Peyer's patch (tissue), 4 donors: Measurements from ENCODE around the gene ZNF19. TPM values are rescaled to one million over a fixed set of nuclear protein-coding genes. Genes with fewer than 3 reads are reported as not detected.

ENCODE experiments used
- DNase-seq, 3 donors: peaks; one replicate each; pipeline ENCODE4 v3.0.0-alpha.2; 2017 to 2019
- H3K27ac ChIP-seq, 4 donors: fragments of 200-600 bp; sonication (generic); one replicate each; pipeline ENCODE4 v1.5.1; 2016 to 2019
- H3K27me3 ChIP-seq, 2 donors: fragments of 200-600 bp; sonication (generic); one replicate each; pipeline ENCODE4 v1.5.1; 2019
- H3K36me3 ChIP-seq, 3 donors: fragments of 200-600 bp; sonication (generic); one replicate each; pipeline ENCODE4 v1.5.1; 2016 to 2019
- H3K4me1 ChIP-seq, 4 donors: fragments of 200-600 bp; sonication (generic); one replicate each; pipeline ENCODE4 v1.5.1; 2016 to 2019
- H3K4me3 ChIP-seq, 4 donors: fragments of 200-600 bp; sonication (generic); 1 replicate in 3 of 4; 2 replicates in 1 of 4; pipeline ENCODE4 v1.5.1; 2016 to 2019; ENCODE audit warnings: mild to moderate bottlenecking in 1 of 4
- H3K9me3 ChIP-seq, 4 donors: fragments of 200-600 bp; sonication (generic); one replicate each; pipeline ENCODE4 v1.5.1; 2016 to 2019; ENCODE audit warnings: mild to moderate bottlenecking in 1 of 4
- POLR2A ChIP-seq, 2 donors: fragments of 450-650 bp; IDR thresholded peaks; one replicate each; pipeline ENCODE4 v1.5.1; 2017; ENCODE audit warnings: antibody characterized with exemption in 2 of 2, mild to moderate bottlenecking in 2 of 2, moderate library complexity in 2 of 2
- total RNA-seq, 4 donors: library from RNA; depleted of rRNA; stranded (reverse); fragments of >200 nt; gene quantifications; one replicate each; pipeline ENCODE4 v1.1.0, GENCODE V29; 2016
- TF ChIP-seq, protein P1 (sequence below), 6 experiments: fragments of 450-650 bp in 4 of 6; fragments of 200-600 bp in 2 of 6; sonication (generic) in 1 of 6; IDR thresholded peaks; one replicate each; pipeline ENCODE4 v1.5.1; 2017 to 2019; ENCODE audit warnings: antibody characterized with exemption in 6 of 6, mild to moderate bottlenecking in 3 of 6, moderate library complexity in 1 of 6

Gene ZNF19
- 10 to 100 TPM in 2 of 4 donors, 1 to 10 TPM in 2; 4.4 to 14.9 (median 10.1) TPM for total RNA-seq

DNA sequence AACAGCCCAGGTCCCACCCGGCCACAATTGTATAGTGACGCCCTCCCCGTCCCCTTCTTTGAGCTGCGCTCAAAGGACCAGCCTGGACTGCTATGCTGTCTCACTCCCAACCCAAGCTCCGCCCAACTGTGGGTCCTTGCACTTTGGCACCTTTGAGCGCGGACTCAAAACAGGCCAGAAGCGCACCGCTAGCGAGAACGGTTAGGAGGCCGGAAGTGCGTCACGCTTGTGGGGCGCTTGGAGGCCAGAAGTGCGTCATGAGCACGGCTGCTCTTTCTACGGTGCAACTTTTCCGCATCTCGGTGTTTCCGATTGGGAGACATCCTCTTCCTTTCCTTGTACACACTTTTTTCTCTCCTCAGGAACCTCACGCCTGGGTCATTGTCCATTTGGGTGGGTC is at the start of gene ZNF19:
Gene ZNF19, minus strand, starts transcription at position 203 of the 400 bp plus-strand sequence. CDS start 7,210 bp downstream, outside the sequence.
- Histone ChIP-seq H3K4me3 (no peak within 1 kb of the TSS), H3K9me3 (no peaks in the 10 kb centered on the region), H3K27me3 (no peaks in the 10 kb centered on the region), H3K36me3 (no peaks in the 10 kb centered on the region), H3K27ac (no peak within 1 kb of the TSS), H3K4me1 (no peaks in the 10 kb centered on the region)
- no peak for DNase-seq
- no peak for TF ChIP-seq POLR2A (IDR thresholded peaks at IDR 0.05)
- TF ChIP-seq, protein P1, sequence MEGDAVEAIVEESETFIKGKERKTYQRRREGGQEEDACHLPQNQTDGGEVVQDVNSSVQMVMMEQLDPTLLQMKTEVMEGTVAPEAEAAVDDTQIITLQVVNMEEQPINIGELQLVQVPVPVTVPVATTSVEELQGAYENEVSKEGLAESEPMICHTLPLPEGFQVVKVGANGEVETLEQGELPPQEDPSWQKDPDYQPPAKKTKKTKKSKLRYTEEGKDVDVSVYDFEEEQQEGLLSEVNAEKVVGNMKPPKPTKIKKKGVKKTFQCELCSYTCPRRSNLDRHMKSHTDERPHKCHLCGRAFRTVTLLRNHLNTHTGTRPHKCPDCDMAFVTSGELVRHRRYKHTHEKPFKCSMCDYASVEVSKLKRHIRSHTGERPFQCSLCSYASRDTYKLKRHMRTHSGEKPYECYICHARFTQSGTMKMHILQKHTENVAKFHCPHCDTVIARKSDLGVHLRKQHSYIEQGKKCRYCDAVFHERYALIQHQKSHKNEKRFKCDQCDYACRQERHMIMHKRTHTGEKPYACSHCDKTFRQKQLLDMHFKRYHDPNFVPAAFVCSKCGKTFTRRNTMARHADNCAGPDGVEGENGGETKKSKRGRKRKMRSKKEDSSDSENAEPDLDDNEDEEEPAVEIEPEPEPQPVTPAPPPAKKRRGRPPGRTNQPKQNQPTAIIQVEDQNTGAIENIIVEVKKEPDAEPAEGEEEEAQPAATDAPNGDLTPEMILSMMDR (IDR thresholded peaks at IDR 0.05), result no peak

DNA sequence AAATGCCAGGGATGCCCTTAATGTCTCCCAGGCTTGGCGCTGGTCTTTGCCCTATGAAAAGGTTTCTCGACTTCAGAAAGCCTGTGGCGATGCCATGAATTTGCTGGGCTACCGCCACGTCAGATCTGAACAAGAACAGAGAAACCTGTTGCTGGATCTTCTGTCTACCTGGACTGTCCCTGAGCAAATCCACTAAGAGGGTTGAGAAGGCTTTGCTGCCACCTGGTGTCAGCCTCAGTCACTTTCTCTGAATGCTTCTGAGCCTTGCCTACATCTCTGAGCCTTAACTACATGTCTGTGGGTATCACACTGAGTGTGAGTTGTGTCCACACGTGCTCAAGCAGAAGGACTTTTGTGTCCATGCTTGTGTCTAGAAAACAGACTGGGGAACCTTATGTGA is 48.5 kb upstream of the ZNF19 start:
- no peak for TF ChIP-seq POLR2A (IDR thresholded peaks at IDR 0.05)
- TF ChIP-seq, protein P1 (IDR thresholded peaks at IDR 0.05), result peak in 4 of 6 experiments; percentile 48 to 63 (median 54)
- DNase-seq, result peak in 2 of 3 donors; percentile 56 to 78
- H3K36me3 ChIP-seq, result no peaks in the 10 kb centered on the region
- no peaks in the 10 kb centered on the region for H3K4me1 ChIP-seq
- H3K4me3 ChIP-seq, result no peak overlapping the region
- H3K27me3 ChIP-seq, result no peaks in the 10 kb centered on the region
- no peak overlapping the region for H3K27ac ChIP-seq
- no peaks in the 10 kb centered on the region for H3K9me3 ChIP-seq

DNA sequence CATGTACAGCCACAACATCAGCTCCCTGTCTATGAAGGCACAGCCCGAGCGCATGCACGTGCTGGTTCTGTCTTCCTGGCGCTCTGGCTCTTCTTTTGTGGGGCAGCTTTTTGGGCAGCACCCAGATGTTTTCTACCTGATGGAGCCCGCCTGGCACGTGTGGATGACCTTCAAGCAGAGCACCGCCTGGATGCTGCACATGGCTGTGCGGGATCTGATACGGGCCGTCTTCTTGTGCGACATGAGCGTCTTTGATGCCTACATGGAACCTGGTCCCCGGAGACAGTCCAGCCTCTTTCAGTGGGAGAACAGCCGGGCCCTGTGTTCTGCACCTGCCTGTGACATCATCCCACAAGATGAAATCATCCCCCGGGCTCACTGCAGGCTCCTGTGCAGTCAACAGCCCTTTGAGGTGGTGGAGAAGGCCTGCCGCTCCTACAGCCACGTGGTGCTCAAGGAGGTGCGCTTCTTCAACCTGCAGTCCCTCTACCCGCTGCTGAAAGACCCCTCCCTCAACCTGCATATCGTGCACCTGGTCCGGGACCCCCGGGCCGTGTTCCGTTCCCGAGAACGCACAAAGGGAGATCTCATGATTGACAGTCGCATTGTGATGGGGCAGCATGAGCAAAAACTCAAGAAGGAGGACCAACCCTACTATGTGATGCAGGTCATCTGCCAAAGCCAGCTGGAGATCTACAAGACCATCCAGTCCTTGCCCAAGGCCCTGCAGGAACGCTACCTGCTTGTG is 47.8 kb upstream of the ZNF19 start:
- no peak for TF ChIP-seq POLR2A (IDR thresholded peaks at IDR 0.05)
- TF ChIP-seq, protein P1 (IDR thresholded peaks at IDR 0.05), result no peak
- Histone ChIP-seq H3K4me3 (no peak overlapping the region), H3K27me3 (no peaks in the 10 kb centered on the region), H3K9me3 (no peaks in the 10 kb centered on the region), H3K27ac (no peak overlapping the region), H3K4me1 (no peaks in the 10 kb centered on the region), H3K36me3 (no peaks in the 10 kb centered on the region)
- DNase-seq, result no peak

DNA sequence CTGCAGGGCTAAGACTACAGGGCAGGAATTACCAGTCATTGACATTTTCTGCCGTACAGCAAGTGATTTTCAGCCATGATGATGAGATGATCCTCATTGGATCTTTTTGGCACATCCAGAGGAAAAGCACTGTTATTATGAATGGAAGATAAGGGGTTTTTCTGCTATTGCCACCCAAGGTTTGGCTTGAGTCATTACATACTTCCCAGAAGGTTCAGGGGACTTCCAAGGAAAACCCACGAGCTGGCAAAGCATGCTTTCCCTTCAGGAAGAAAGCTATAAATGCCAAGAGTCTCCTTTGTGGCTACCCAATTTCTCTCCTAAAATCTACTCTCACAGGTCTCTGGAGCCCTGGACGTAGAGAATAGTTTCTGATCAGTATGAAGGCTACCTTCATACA is 43.2 kb upstream of the ZNF19 start:
- no peak for TF ChIP-seq POLR2A (IDR thresholded peaks at IDR 0.05)
- TF ChIP-seq, protein P1 (IDR thresholded peaks at IDR 0.05), result no peak
- DNase-seq, result no peak
- no peaks in the 10 kb centered on the region for H3K36me3 ChIP-seq
- no peak overlapping the region for H3K27ac ChIP-seq
- no peaks in the 10 kb centered on the region for H3K9me3 ChIP-seq
- H3K4me1 ChIP-seq, result no peaks in the 10 kb centered on the region
- H3K4me3 ChIP-seq, result no peak overlapping the region
- H3K27me3 ChIP-seq, result no peaks in the 10 kb centered on the region

DNA sequence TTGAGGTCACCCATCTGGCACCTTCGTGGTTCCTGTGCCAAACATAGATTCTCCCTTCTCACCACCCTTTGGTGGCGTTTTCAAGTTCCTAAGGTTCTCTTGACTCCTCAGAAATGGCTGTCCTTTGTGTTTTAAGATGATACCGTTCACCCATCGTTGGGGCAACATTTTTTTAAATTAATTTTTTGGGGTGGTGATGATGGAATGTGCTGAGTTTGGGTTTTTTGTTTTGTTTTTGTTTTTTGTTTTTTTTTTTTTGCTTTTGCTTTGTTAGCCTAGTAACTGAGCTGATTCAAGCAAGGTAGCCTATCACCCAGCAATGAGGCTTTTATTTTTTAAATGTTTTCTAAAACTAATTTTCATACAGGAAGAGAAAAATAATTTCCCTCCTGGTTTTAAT is 39.7 kb upstream of the ZNF19 start:
- no peak for TF ChIP-seq POLR2A (IDR thresholded peaks at IDR 0.05)
- TF ChIP-seq, protein P1 (IDR thresholded peaks at IDR 0.05), result no peak
- H3K27ac ChIP-seq, result no peak overlapping the region
- no peaks in the 10 kb centered on the region for H3K27me3 ChIP-seq
- H3K9me3 ChIP-seq, result no peaks in the 10 kb centered on the region
- no peak overlapping the region for H3K4me3 ChIP-seq
- no peaks in the 10 kb centered on the region for H3K4me1 ChIP-seq
- H3K36me3 ChIP-seq, result no peaks in the 10 kb centered on the region
- no peak for DNase-seq
